ENCODE results near the gene COMP. TPM values are rescaled to one million over a fixed set of nuclear protein-coding genes. Genes with fewer than 3 reads are reported as not detected.

Gene COMP
- polyA plus RNA-seq, 1 of the 3 experiments (the other 2 are of a cell fraction) = 0.26 TPM

DNA sequence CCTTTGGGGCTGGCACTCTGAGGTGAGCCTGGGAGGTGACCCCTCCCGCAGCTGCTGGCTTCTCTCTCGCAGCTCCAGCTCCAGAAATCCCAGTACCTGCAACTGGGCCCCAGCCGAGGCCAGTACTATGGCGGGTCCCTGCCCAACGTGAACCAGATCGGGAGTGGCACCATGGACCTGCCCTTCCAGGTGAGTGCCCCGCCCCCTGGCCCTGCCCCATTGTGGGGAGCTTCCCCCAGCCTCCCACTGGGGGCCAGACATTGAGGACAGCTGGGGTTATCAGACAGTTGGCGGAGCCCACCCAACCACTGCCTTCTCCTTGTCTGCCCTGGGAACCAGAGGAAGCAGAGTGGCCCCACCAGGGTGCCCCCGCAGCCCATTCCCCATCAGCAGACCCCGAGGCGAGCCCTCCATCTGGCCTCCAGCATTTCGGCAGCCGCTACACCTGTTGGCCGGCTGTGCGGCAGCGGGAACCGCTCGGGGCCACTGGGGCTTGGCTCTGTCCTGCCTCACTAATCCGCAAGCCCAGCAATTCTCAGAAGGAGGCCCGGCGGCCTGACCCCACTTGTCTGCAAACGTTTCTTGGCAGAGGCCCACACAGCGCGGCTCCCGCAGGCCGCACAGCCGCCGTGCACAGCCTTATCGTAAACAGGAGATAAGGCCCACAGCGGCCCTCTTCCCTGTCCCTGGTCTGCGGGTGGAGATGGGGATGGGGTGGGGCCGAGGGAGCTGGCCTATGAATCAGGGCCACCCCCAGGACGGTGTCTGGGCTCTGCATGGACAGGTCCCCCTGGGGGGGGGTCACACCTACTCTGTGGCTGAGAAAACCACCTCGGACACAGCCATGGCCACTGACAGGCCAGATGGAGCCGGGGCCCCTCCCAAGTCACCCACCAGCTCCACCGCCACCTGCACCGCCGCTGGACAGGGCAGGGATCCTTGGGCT lies 48.0 kb downstream of the COMP start:
- H3K79me2 ChIP-seq (ENCODE audit: insufficient read depth) = no peaks in the 10 kb centered on the region
- 82% methylated on average over 17 of the region's 38 CpGs for WGBS (ENCODE audit: low lambda C conversion rate)
- H3K4me1 ChIP-seq (ENCODE audit: control insufficient read depth in 1 of 2, insufficient read depth in 2 of 2, low read depth in 1 of 2, low read length in 1 of 2) = peaks cover 0 to 67% of the 10 kb centered on the region in 2 experiments; a peak in 1 of 4 replicates
- H3K9me2 ChIP-seq = no peaks in the 10 kb centered on the region
- no peak overlapping the region for H3K9ac ChIP-seq
- peak; percentile 92 for DNase-seq
- H3F3A ChIP-seq (replicated peaks; ENCODE audit: insufficient read depth) = no peaks in the 10 kb centered on the region
- no peaks in the 10 kb centered on the region for H4K20me1 ChIP-seq (ENCODE audit: insufficient read depth)
- POLR2A ChIA-PET = interaction anchor here (0.6 to 1.0 kb wide), 3 partner anchors 18 to 154 kb away, joined by 3 read pairs; no protein-coding TSS in a partner anchor
- H3K27ac ChIP-seq (ENCODE audit: low read depth in 2 of 2, low read length in 1 of 2) = peak overlapping the region in 1 of 2 experiments; percentile 96; a peak in 2 of 4 replicates
- no peaks in the 10 kb centered on the region for H3K27me3 ChIP-seq (ENCODE audit: insufficient read depth)
- CTCF ChIA-PET = interaction anchor here (0.6 to 5.7 kb wide), 9 partner anchors 9 to 274 kb away, joined by 3 to 24 read pairs (median 3); no protein-coding TSS in a partner anchor
- no peak overlapping the region for H3K4me3 ChIP-seq (ENCODE audit: low read depth in 2 of 2, low read length in 1 of 2)
- no peaks in the 10 kb centered on the region for H3K36me3 ChIP-seq (replicated peaks in 1 of 2; ENCODE audit: control insufficient read depth in 1 of 2, insufficient read depth in 2 of 2, low read length in 1 of 2)
- H2AFZ ChIP-seq (ENCODE audit: low read depth) = no peak overlapping the region
- H3K4me2 ChIP-seq = no peak overlapping the region
- no peaks in the 10 kb centered on the region for H3K9me3 ChIP-seq
- TF ChIP-seq CHD2 (IDR thresholded peaks at IDR 0.05; ENCODE audit: low read length, partially characterized antibody) = peak; percentile 51
- no peak for TF ChIP-seq TAF1 (IDR thresholded peaks at IDR 0.05; ENCODE audit: borderline replicate concordance, low read depth, low read length)
- TF ChIP-seq NRF1 (IDR thresholded peaks at IDR 0.05; ENCODE audit: low read depth, low read length) = no peak
- TF ChIP-seq, protein P1, sequence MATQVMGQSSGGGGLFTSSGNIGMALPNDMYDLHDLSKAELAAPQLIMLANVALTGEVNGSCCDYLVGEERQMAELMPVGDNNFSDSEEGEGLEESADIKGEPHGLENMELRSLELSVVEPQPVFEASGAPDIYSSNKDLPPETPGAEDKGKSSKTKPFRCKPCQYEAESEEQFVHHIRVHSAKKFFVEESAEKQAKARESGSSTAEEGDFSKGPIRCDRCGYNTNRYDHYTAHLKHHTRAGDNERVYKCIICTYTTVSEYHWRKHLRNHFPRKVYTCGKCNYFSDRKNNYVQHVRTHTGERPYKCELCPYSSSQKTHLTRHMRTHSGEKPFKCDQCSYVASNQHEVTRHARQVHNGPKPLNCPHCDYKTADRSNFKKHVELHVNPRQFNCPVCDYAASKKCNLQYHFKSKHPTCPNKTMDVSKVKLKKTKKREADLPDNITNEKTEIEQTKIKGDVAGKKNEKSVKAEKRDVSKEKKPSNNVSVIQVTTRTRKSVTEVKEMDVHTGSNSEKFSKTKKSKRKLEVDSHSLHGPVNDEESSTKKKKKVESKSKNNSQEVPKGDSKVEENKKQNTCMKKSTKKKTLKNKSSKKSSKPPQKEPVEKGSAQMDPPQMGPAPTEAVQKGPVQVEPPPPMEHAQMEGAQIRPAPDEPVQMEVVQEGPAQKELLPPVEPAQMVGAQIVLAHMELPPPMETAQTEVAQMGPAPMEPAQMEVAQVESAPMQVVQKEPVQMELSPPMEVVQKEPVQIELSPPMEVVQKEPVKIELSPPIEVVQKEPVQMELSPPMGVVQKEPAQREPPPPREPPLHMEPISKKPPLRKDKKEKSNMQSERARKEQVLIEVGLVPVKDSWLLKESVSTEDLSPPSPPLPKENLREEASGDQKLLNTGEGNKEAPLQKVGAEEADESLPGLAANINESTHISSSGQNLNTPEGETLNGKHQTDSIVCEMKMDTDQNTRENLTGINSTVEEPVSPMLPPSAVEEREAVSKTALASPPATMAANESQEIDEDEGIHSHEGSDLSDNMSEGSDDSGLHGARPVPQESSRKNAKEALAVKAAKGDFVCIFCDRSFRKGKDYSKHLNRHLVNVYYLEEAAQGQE (IDR thresholded peaks at IDR 0.05; ENCODE audit: low read depth, low read length) = no peak
- TF ChIP-seq GABPA (IDR thresholded peaks at IDR 0.05; ENCODE audit: low read depth) = no peak
- TF ChIP-seq, protein P2, sequence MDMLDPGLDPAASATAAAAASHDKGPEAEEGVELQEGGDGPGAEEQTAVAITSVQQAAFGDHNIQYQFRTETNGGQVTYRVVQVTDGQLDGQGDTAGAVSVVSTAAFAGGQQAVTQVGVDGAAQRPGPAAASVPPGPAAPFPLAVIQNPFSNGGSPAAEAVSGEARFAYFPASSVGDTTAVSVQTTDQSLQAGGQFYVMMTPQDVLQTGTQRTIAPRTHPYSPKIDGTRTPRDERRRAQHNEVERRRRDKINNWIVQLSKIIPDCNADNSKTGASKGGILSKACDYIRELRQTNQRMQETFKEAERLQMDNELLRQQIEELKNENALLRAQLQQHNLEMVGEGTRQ (IDR thresholded peaks at IDR 0.05; ENCODE audit: borderline replicate concordance, low read depth, low read length) = no peak
- TF ChIP-seq YY1 (IDR thresholded peaks at IDR 0.05; ENCODE audit: low read depth) = no peak
- peak; percentile 88 for TF ChIP-seq FOXJ3 (CRISPR knock-in tag; IDR thresholded peaks at IDR 0.05)
- peak; percentile 96 for TF ChIP-seq GATA2 (CRISPR knock-in tag; IDR thresholded peaks at IDR 0.05)
- TF ChIP-seq, protein P3, sequence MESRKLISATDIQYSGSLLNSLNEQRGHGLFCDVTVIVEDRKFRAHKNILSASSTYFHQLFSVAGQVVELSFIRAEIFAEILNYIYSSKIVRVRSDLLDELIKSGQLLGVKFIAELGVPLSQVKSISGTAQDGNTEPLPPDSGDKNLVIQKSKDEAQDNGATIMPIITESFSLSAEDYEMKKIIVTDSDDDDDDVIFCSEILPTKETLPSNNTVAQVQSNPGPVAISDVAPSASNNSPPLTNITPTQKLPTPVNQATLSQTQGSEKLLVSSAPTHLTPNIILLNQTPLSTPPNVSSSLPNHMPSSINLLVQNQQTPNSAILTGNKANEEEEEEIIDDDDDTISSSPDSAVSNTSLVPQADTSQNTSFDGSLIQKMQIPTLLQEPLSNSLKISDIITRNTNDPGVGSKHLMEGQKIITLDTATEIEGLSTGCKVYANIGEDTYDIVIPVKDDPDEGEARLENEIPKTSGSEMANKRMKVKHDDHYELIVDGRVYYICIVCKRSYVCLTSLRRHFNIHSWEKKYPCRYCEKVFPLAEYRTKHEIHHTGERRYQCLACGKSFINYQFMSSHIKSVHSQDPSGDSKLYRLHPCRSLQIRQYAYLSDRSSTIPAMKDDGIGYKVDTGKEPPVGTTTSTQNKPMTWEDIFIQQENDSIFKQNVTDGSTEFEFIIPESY (IDR thresholded peaks at IDR 0.05; ENCODE audit: borderline replicate concordance, low read depth) = no peak
- peak in 1 of 2 experiments; percentile 80; a peak in 2 of 4 replicates for TF ChIP-seq EP300 (IDR thresholded peaks at IDR 0.05; ENCODE audit: borderline replicate concordance in 1 of 2, low read depth in 1 of 2, low read length in 1 of 2)
- TF ChIP-seq FOXM1 (IDR thresholded peaks at IDR 0.05; ENCODE audit: low read depth) = no peak
- TF ChIP-seq, protein P4, sequence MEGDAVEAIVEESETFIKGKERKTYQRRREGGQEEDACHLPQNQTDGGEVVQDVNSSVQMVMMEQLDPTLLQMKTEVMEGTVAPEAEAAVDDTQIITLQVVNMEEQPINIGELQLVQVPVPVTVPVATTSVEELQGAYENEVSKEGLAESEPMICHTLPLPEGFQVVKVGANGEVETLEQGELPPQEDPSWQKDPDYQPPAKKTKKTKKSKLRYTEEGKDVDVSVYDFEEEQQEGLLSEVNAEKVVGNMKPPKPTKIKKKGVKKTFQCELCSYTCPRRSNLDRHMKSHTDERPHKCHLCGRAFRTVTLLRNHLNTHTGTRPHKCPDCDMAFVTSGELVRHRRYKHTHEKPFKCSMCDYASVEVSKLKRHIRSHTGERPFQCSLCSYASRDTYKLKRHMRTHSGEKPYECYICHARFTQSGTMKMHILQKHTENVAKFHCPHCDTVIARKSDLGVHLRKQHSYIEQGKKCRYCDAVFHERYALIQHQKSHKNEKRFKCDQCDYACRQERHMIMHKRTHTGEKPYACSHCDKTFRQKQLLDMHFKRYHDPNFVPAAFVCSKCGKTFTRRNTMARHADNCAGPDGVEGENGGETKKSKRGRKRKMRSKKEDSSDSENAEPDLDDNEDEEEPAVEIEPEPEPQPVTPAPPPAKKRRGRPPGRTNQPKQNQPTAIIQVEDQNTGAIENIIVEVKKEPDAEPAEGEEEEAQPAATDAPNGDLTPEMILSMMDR (IDR thresholded peaks at IDR 0.05) = no peak
- TF ChIP-seq MXI1 (IDR thresholded peaks at IDR 0.05; ENCODE audit: low read depth, low read length) = peak; percentile 31; the same call in 1 of the 2 replicates
- TF ChIP-seq MEF2A (IDR thresholded peaks at IDR 0.05; ENCODE audit: borderline replicate concordance, low read depth) = no peak
- TF ChIP-seq JUND (IDR thresholded peaks at IDR 0.05) = no peak
- no peak for TF ChIP-seq RXRA (IDR thresholded peaks at IDR 0.05; ENCODE audit: borderline replicate concordance, low read depth)
- TF ChIP-seq RCOR1 (IDR thresholded peaks at IDR 0.05; ENCODE audit: low read length) = peak; percentile 60; the same call in 1 of the 2 replicates
- TF ChIP-seq FOSL2 (IDR thresholded peaks at IDR 0.05; ENCODE audit: borderline replicate concordance, low read depth) = no peak
- TF ChIP-seq TCF12 (IDR thresholded peaks at IDR 0.05) = 0 out of 2 replicates have a peak, but pooled peaks have one; percentile 9
- TF ChIP-seq EZH2phosphoT487 (IDR thresholded peaks at IDR 0.05; ENCODE audit: borderline replicate concordance, low read depth) = no peak
- no peak for TF ChIP-seq RFX5 (IDR thresholded peaks at IDR 0.05; ENCODE audit: low read length)
- TF ChIP-seq ELF1 (IDR thresholded peaks at IDR 0.05) = no peak

All from SK-N-SH (cell line).